ENCODE measurements around the gene RBM26.

The RBM26 gene

DNA sequence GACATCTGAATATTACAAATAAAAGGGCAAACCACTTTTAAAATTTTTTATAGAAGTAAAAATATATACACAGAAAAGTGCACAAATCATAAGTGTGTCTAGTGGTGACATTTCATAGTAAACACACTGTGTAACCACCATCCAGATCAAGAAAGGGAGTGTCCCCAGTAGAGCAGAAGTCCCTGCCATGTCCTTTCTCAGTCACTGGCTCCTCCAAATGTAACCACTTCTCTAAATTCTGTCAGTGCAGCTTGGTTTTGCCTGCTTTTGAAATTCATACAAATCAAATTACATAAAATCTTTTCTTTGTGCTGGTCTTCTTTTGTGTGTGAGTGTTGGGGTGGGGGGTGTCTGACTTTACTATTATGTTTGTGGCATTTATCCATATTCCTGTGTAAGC is 116.5 kb downstream of the RBM26 start:
- DNase-seq, result no peak
- H2AFZ ChIP-seq (ENCODE audit: low read length), result no peak overlapping the region
- no peaks in the 10 kb centered on the region for H3K79me2 ChIP-seq (ENCODE audit: low read length)
- H3K9ac ChIP-seq (ENCODE audit: low read length), result no peak overlapping the region
- TF ChIP-seq, protein P1, sequence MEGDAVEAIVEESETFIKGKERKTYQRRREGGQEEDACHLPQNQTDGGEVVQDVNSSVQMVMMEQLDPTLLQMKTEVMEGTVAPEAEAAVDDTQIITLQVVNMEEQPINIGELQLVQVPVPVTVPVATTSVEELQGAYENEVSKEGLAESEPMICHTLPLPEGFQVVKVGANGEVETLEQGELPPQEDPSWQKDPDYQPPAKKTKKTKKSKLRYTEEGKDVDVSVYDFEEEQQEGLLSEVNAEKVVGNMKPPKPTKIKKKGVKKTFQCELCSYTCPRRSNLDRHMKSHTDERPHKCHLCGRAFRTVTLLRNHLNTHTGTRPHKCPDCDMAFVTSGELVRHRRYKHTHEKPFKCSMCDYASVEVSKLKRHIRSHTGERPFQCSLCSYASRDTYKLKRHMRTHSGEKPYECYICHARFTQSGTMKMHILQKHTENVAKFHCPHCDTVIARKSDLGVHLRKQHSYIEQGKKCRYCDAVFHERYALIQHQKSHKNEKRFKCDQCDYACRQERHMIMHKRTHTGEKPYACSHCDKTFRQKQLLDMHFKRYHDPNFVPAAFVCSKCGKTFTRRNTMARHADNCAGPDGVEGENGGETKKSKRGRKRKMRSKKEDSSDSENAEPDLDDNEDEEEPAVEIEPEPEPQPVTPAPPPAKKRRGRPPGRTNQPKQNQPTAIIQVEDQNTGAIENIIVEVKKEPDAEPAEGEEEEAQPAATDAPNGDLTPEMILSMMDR (IDR thresholded peaks at IDR 0.05; ENCODE audit: low read length), result no peak
- no peak for TF ChIP-seq EZH2 (optimal IDR thresholded peaks at IDR 0.05; ENCODE audit: low read depth, low read length)
- no peak for TF ChIP-seq EZH2phosphoT487 (IDR thresholded peaks at IDR 0.05; ENCODE audit: low read length)
- H3K4me1 ChIP-seq (ENCODE audit: low read length), result no peaks in the 10 kb centered on the region
- H3K27ac ChIP-seq (ENCODE audit: low read length), result no peak overlapping the region
- no peaks in the 10 kb centered on the region for H3K36me3 ChIP-seq (replicated peaks; ENCODE audit: insufficient read depth, low read length)
- no peaks in the 10 kb centered on the region for H4K20me1 ChIP-seq (ENCODE audit: insufficient read depth, low read length)
- H3K27me3 ChIP-seq (replicated peaks; ENCODE audit: insufficient read depth, low read length), result no peaks in the 10 kb centered on the region
- no peaks in the 10 kb centered on the region for H3K9me3 ChIP-seq (replicated peaks; ENCODE audit: insufficient read depth, low read length)
- no peak overlapping the region for H3K4me3 ChIP-seq (ENCODE audit: low read length)
- H3K4me2 ChIP-seq (ENCODE audit: low read depth, low read length), result no peak overlapping the region
- H3K9me2 ChIP-seq (replicated peaks; ENCODE audit: insufficient read depth, low read length), result no peaks in the 10 kb centered on the region
- H3F3A ChIP-seq (ENCODE audit: insufficient read depth, low read length), result no peaks in the 10 kb centered on the region

DNA sequence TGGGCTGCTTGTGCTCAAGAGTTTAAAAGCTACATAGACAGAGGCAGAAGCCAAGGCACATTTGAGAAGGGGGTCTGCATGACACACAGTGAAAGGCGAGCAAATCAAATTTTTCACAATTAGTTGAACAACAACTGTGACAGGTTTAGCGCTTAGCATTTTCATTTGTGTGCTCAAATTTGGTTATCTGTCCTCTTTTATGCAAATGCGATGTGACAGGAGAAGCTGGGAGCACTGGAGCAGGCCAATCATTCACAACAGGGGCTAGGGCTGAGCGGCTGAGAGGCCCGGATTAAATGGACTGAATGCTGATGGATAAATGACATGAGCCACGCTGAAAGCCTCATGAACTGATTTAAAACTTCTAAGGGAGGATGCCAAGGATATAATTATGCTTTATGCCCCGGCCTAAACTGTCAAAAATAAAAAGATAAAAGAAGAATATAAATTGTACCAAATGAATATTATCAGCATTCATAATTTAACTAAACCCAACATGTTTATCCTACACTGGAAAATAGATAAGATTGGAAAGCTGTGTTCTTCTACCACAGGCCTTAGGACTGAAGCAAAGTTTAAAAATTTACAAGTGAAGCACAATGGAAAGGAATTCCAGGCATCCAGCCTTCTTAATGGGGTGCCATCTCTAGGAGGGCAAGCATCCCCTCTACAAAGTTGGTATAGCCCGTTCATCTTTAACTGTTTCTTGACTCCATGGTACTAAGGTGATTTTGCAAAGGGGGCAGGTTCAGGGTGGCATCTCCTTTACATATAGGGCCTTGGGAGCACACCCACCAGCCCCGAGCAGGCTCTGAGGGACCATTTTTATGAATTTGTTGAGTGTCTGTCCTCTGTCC is 117.9 kb downstream of the RBM26 start:
- H4K20me1 ChIP-seq (ENCODE audit: insufficient read depth, low read length), result no peaks in the 10 kb centered on the region
- no peaks in the 10 kb centered on the region for H3K27me3 ChIP-seq (replicated peaks; ENCODE audit: insufficient read depth, low read length)
- H3K4me1 ChIP-seq (ENCODE audit: low read length), result no peaks in the 10 kb centered on the region
- no peaks in the 10 kb centered on the region for H3F3A ChIP-seq (ENCODE audit: insufficient read depth, low read length)
- no peaks in the 10 kb centered on the region for H3K79me2 ChIP-seq (ENCODE audit: low read length)
- no peak overlapping the region for H2AFZ ChIP-seq (ENCODE audit: low read length)
- H3K4me3 ChIP-seq (ENCODE audit: low read length), result no peak overlapping the region
- no peak overlapping the region for H3K9ac ChIP-seq (ENCODE audit: low read length)
- DNase-seq, result no peak
- H3K36me3 ChIP-seq (replicated peaks; ENCODE audit: insufficient read depth, low read length), result no peaks in the 10 kb centered on the region
- no peaks in the 10 kb centered on the region for H3K9me2 ChIP-seq (replicated peaks; ENCODE audit: insufficient read depth, low read length)
- TF ChIP-seq, protein P1 (IDR thresholded peaks at IDR 0.05; ENCODE audit: low read length), result no peak
- TF ChIP-seq EZH2phosphoT487 (IDR thresholded peaks at IDR 0.05; ENCODE audit: low read length) (no peak), EZH2 (optimal IDR thresholded peaks at IDR 0.05; ENCODE audit: low read depth, low read length) (no peak)
- no peaks in the 10 kb centered on the region for H3K9me3 ChIP-seq (replicated peaks; ENCODE audit: insufficient read depth, low read length)
- H3K27ac ChIP-seq (ENCODE audit: low read length), result no peak overlapping the region
- H3K4me2 ChIP-seq (ENCODE audit: low read depth, low read length), result no peak overlapping the region

DNA sequence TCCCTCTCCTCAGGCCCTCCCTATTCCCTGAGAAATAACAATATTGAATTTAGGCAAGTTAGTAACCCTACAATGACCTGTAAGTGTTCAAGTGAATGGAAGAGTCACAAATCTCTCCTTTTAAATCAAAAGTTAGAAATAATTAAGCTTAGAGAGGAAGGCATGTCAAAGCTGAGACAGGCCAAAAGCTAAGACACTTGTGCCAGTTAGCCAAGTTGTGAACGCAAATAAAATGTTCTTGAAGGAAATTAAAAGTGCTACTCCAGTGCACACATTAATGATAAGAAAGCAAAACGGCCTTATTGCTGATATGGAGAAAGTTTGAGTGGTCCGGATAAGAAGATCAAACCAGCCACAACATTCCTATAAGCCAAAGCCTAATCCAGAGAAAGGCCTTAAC is 120.9 kb downstream of the RBM26 start:
- no peak overlapping the region for H2AFZ ChIP-seq (ENCODE audit: low read length)
- DNase-seq, result no peak
- H3K9me3 ChIP-seq (replicated peaks; ENCODE audit: insufficient read depth, low read length), result no peaks in the 10 kb centered on the region
- no peaks in the 10 kb centered on the region for H4K20me1 ChIP-seq (ENCODE audit: insufficient read depth, low read length)
- TF ChIP-seq EZH2 (optimal IDR thresholded peaks at IDR 0.05; ENCODE audit: low read depth, low read length) (no peak), EZH2phosphoT487 (IDR thresholded peaks at IDR 0.05; ENCODE audit: low read length) (no peak)
- TF ChIP-seq, protein P1 (IDR thresholded peaks at IDR 0.05; ENCODE audit: low read length), result no peak
- H3K27ac ChIP-seq (ENCODE audit: low read length), result no peak overlapping the region
- no peak overlapping the region for H3K9ac ChIP-seq (ENCODE audit: low read length)
- H3K27me3 ChIP-seq (replicated peaks; ENCODE audit: insufficient read depth, low read length), result no peaks in the 10 kb centered on the region
- no peak overlapping the region for H3K4me3 ChIP-seq (ENCODE audit: low read length)
- H3K4me1 ChIP-seq (ENCODE audit: low read length), result no peaks in the 10 kb centered on the region
- no peaks in the 10 kb centered on the region for H3K79me2 ChIP-seq (ENCODE audit: low read length)
- no peaks in the 10 kb centered on the region for H3F3A ChIP-seq (ENCODE audit: insufficient read depth, low read length)
- H3K9me2 ChIP-seq (replicated peaks; ENCODE audit: insufficient read depth, low read length), result no peaks in the 10 kb centered on the region
- no peak overlapping the region for H3K4me2 ChIP-seq (ENCODE audit: low read depth, low read length)
- H3K36me3 ChIP-seq (replicated peaks; ENCODE audit: insufficient read depth, low read length), result no peaks in the 10 kb centered on the region
